ENCODE measurements around the gene NRTN.

Gene NRTN

GRCh38 chr19:5827342-5827890 lies 22.5 kb downstream of the NRTN start:
- no peaks in the 10 kb centered on the region for H4K20me1 ChIP-seq (ENCODE audit: insufficient read depth, low read length)
- H3K27ac ChIP-seq (ENCODE audit: low read length): no peak overlapping the region
- H3K4me3 ChIP-seq (ENCODE audit: low read length): peak overlapping the region; percentile 70
- H3K9ac ChIP-seq (ENCODE audit: low read length): peak overlapping the region; percentile 24; the same call in 1 of the 2 replicates
- H3K27me3 ChIP-seq (ENCODE audit: low read depth, low read length): no peaks in the 10 kb centered on the region
- no peaks in the 10 kb centered on the region for H3K36me3 ChIP-seq (replicated peaks; ENCODE audit: low read depth, low read length)
- peaks cover 11% of the 10 kb centered on the region for H3K4me1 ChIP-seq (ENCODE audit: low read length)
- H3K79me2 ChIP-seq (ENCODE audit: low read length): no peaks in the 10 kb centered on the region
- peak overlapping the region; percentile 34 for H3K4me2 ChIP-seq (ENCODE audit: low read length)
- no peaks in the 10 kb centered on the region for H3K9me3 ChIP-seq (ENCODE audit: insufficient read depth, low read length)
- no peak overlapping the region for H2AFZ ChIP-seq (ENCODE audit: low read depth, low read length)
- TF ChIP-seq CTCF (IDR thresholded peaks at IDR 0.05; ENCODE audit: low read depth, low read length): no peak
- TF ChIP-seq EZH2phosphoT487 (IDR thresholded peaks at IDR 0.05; ENCODE audit: low read depth): no peak

GRCh38 chr19:5827891-5828660 lies 23.2 kb downstream of the NRTN start:
- H3K79me2 ChIP-seq (ENCODE audit: low read length): no peaks in the 10 kb centered on the region
- 0 out of 2 replicates have a peak overlapping the region, but pooled peaks have one; percentile 2 for H3K27ac ChIP-seq (ENCODE audit: low read length)
- peak overlapping the region; percentile 58 for H3K4me2 ChIP-seq (ENCODE audit: low read length)
- H2AFZ ChIP-seq (ENCODE audit: low read depth, low read length): no peak overlapping the region
- no peaks in the 10 kb centered on the region for H3K9me3 ChIP-seq (ENCODE audit: insufficient read depth, low read length)
- H3K4me3 ChIP-seq (ENCODE audit: low read length): peak overlapping the region; percentile 70
- no peaks in the 10 kb centered on the region for H3K36me3 ChIP-seq (replicated peaks; ENCODE audit: low read depth, low read length)
- TF ChIP-seq EZH2phosphoT487 (IDR thresholded peaks at IDR 0.05; ENCODE audit: low read depth) (no peak), CTCF (IDR thresholded peaks at IDR 0.05; ENCODE audit: low read depth, low read length) (no peak)
- no peaks in the 10 kb centered on the region for H3K27me3 ChIP-seq (ENCODE audit: low read depth, low read length)
- no peaks in the 10 kb centered on the region for H4K20me1 ChIP-seq (ENCODE audit: insufficient read depth, low read length)
- peaks cover 11% of the 10 kb centered on the region for H3K4me1 ChIP-seq (ENCODE audit: low read length)
- peak overlapping the region; percentile 52 for H3K9ac ChIP-seq (ENCODE audit: low read length)

GRCh38 chr19:5828661-5829566 lies 24.0 kb downstream of the NRTN start:
- H4K20me1 ChIP-seq (ENCODE audit: insufficient read depth, low read length): no peaks in the 10 kb centered on the region
- H3K36me3 ChIP-seq (replicated peaks; ENCODE audit: low read depth, low read length): no peaks in the 10 kb centered on the region
- H3K4me3 ChIP-seq (ENCODE audit: low read length): peak overlapping the region; percentile 70
- peaks cover 11% of the 10 kb centered on the region for H3K4me1 ChIP-seq (ENCODE audit: low read length)
- peak overlapping the region; percentile 58 for H3K4me2 ChIP-seq (ENCODE audit: low read length)
- peak overlapping the region; percentile 52 for H3K9ac ChIP-seq (ENCODE audit: low read length)
- no peaks in the 10 kb centered on the region for H3K27me3 ChIP-seq (ENCODE audit: low read depth, low read length)
- no peak overlapping the region for H3K27ac ChIP-seq (ENCODE audit: low read length)
- H3K79me2 ChIP-seq (ENCODE audit: low read length): no peaks in the 10 kb centered on the region
- TF ChIP-seq CTCF (IDR thresholded peaks at IDR 0.05; ENCODE audit: low read depth, low read length) (no peak), EZH2phosphoT487 (IDR thresholded peaks at IDR 0.05; ENCODE audit: low read depth) (no peak)
- H3K9me3 ChIP-seq (ENCODE audit: insufficient read depth, low read length): no peaks in the 10 kb centered on the region
- H2AFZ ChIP-seq (ENCODE audit: low read depth, low read length): no peak overlapping the region

Measured in OCI-LY3 (cell line).